Right ventricle myocardium superior (tissue), 1 donor: ENCODE results near the gene CDCP2. TPM values are rescaled to one million over a fixed set of nuclear protein-coding genes. Genes with fewer than 3 reads are reported as not detected.

Source experiments
- ATAC-seq: fragments of 200-7000 bp; cut with Tn5 transposase; one replicate; pipeline ENCODE4 v1.9.1; 2020; ENCODE audit warnings: mild to moderate bottlenecking; ENCODE audit not compliant: poor library complexity
- DNase-seq: peaks from one replicate; pipeline ENCODE4 v3.0.0-alpha.2; 2020
- intact Hi-C: fragments of 100-400 bp; cut with DNase I; formaldehyde crosslinking; loops from one replicate; pipeline ENCODE4 v1.11.2; 2022
- long read RNA-seq: library from polyadenylated mRNA; unstranded; transcript quantifications from one replicate; pipeline ENCODE4 v2.0.0, GENCODE V29; 2021
- total RNA-seq: library from RNA; stranded (reverse); fragmentation: NEBNext Ultra II Directional; extraction: Animal tissue kit (Norgen Biotek cat#: 25700); gene quantifications from one replicate; pipeline ENCODE4 v1.2.1, GENCODE V29; 2021
- donor health status: DM: no; HTN: yes; CAD: no; lungs with severe emphysema.

CDCP2 gene
- total RNA-seq: not detected
- long read RNA-seq: 0 reads

- intact Hi-C loops: no loop called here
- ATAC-seq: no peak
- DNase-seq: no peak
Measured at GRCh38 chr1:54152696-54153095, at the start of gene CDCP2. Gene CDCP2 (minus strand): TSS chr1:54153000. CDS start chr1:54152922, 78 bp downstream.

- peak; percentile 27 for ATAC-seq
- intact Hi-C loops: loop anchor here (5.0 kb wide), 1 partner anchor 207 kb away; the partner anchor contains the start of gene SSBP3
- DNase-seq: no peak
Measured at GRCh38 chr1:54200519-54200997, 47.8 kb upstream of the CDCP2 start.

GRCh38 chr1:54199765-54200518, 47.1 kb upstream of the CDCP2 start, which contains the start of the genes CYB5RL and MRPL37:
Gene CYB5RL (minus strand): TSS chr1:54200030. CDS start chr1:54195616, 4,414 bp downstream.
Gene MRPL37 (plus strand): TSS chr1:54200167. CDS start chr1:54200244, 77 bp downstream.
- DNase-seq (peak; percentile 93), ATAC-seq (peak; percentile 100)
- intact Hi-C loops: loop anchor here (5.0 kb wide), 1 partner anchor 207 kb away; the partner anchor contains the start of gene SSBP3

GRCh38 chr1:54199151-54199764, 46.5 kb upstream of the CDCP2 start:
- DNase-seq: no peak
- intact Hi-C loops: no loop called here
- ATAC-seq: no peak

GRCh38 chr1:54193453-54193852, 40.7 kb upstream of the CDCP2 start:
- no peak for ATAC-seq
- intact Hi-C loops: no loop called here
- no peak for DNase-seq

- ATAC-seq: no peak
- intact Hi-C loops: no loop called here
Measured at GRCh38 chr1:54191525-54191924, 38.7 kb upstream of the CDCP2 start.

GRCh38 chr1:54190526-54190925, 37.7 kb upstream of the CDCP2 start:
- DNase-seq: no peak
- no peak for ATAC-seq
- intact Hi-C loops: no loop called here

More at GRCh38 chr1:54191525-54191924, 38.7 kb upstream of the CDCP2 start:
- DNase-seq: no peak

GRCh38 chr1:54188291-54188690, 35.5 kb upstream of the CDCP2 start:
- ATAC-seq: no peak

GRCh38 chr1:54186056-54186455, 33.3 kb upstream of the CDCP2 start:
- DNase-seq (no peak), ATAC-seq (no peak)
- intact Hi-C loops: no loop called here

More at GRCh38 chr1:54188291-54188690, 35.5 kb upstream of the CDCP2 start:
- DNase-seq: no peak
- intact Hi-C loops: no loop called here

- ATAC-seq: no peak
- intact Hi-C loops: no loop called here
- no peak for DNase-seq
Measured at GRCh38 chr1:54180701-54181360, 28.0 kb upstream of the CDCP2 start.

- intact Hi-C loops: no loop called here
- no peak for DNase-seq
- ATAC-seq: no peak
Measured at GRCh38 chr1:54178296-54179070, 25.7 kb upstream of the CDCP2 start.

GRCh38 chr1:54177726-54178125, 24.9 kb upstream of the CDCP2 start:
- no peak for DNase-seq
- intact Hi-C loops: no loop called here
- ATAC-seq: no peak

- ATAC-seq (no peak), DNase-seq (no peak)
- intact Hi-C loops: no loop called here
Measured at GRCh38 chr1:54176621-54177327, 24.0 kb upstream of the CDCP2 start.

GRCh38 chr1:54174106-54174505, 21.3 kb upstream of the CDCP2 start:
- intact Hi-C loops: no loop called here
- no peak for ATAC-seq
- DNase-seq: no peak

- DNase-seq (no peak), ATAC-seq (no peak)
- intact Hi-C loops: no loop called here
Measured at GRCh38 chr1:54173681-54174080, 20.9 kb upstream of the CDCP2 start.

- ATAC-seq: no peak
- intact Hi-C loops: no loop called here
- DNase-seq: no peak
Measured at GRCh38 chr1:54172614-54173599, 20.1 kb upstream of the CDCP2 start.

- intact Hi-C loops: no loop called here
- DNase-seq (no peak), ATAC-seq (no peak)
Measured at GRCh38 chr1:54171606-54172005, 18.8 kb upstream of the CDCP2 start.
